Kidney (tissue), 14 donors: ENCODE data around the gene SHROOM2. TPM values are rescaled to one million over a fixed set of nuclear protein-coding genes. Genes with fewer than 3 reads are reported as not detected.
A peak's percentile ranks its signal among the peaks of the same experiment; 100 is the strongest.

Experiments used
- DNase-seq, 5 donors: peaks; one replicate each; pipeline ENCODE4 v3.0.0-alpha.2; 2013 to 2020
- FAIRE-seq: peaks from 2 replicates; lab custom pipeline; 2012; peaks lifted over from hg19 to GRCh38; lab: Jason Lieb, UNC
- H3K27ac ChIP-seq, 2 donors: one replicate each; pipeline ENCODE4 v1.7.0; 2013; ENCODE audit warnings: low read depth in 2 of 2, low read length in 2 of 2, inconsistent platforms in 1 of 2
- H3K27me3 ChIP-seq: one replicate; pipeline ENCODE4 v1.7.1; 2013; ENCODE audit warnings: low read length, inconsistent platforms; ENCODE audit not compliant: control insufficient read depth, insufficient read depth
- H3K36me3 ChIP-seq, 3 donors: one replicate each; pipeline versions ENCODE4 v1.7.0 to v1.7.1; 2013; ENCODE audit warnings: low read length in 3 of 3, control low read depth in 1 of 3, inconsistent platforms in 1 of 3; ENCODE audit not compliant: insufficient read depth in 3 of 3, control insufficient read depth in 2 of 3
- H3K4me1 ChIP-seq, 3 donors: one replicate each; pipeline versions ENCODE4 v1.7.0 to v1.7.1; 2013; ENCODE audit warnings: low read length in 3 of 3, inconsistent platforms in 1 of 3, low read depth in 1 of 3; ENCODE audit not compliant: control insufficient read depth in 2 of 3, insufficient read depth in 2 of 3
- H3K4me3 ChIP-seq, 3 donors: one replicate each; pipeline versions ENCODE4 v1.7.0 to v1.8.1; 2013; ENCODE audit warnings: low read length in 3 of 3, control low read depth in 1 of 3, inconsistent platforms in 1 of 3
- H3K9ac ChIP-seq, 3 donors: one replicate each; pipeline versions ENCODE4 v1.7.0 to v1.7.1; 2013; ENCODE audit warnings: low read length in 3 of 3, control low read depth in 1 of 3, inconsistent platforms in 1 of 3
- H3K9me3 ChIP-seq, 3 donors: one replicate each; pipeline versions ENCODE4 v1.7.0 to v1.7.1; 2013; ENCODE audit warnings: low read length in 3 of 3, control low read depth in 1 of 3, inconsistent platforms in 1 of 3; ENCODE audit not compliant: control insufficient read depth in 2 of 3, insufficient read depth in 1 of 3
- CTCF ChIP-seq: IDR thresholded peaks from 3 replicates; pipeline ENCODE4 v1.5.1; 2012; ENCODE audit warnings: mild to moderate bottlenecking, moderate library complexity, borderline replicate concordance; ENCODE audit not compliant: insufficient read depth; ENCODE audit errors: extremely low read depth
- intact Hi-C: fragments of 100-400 bp; cut with DNase I; formaldehyde crosslinking; loops from one replicate; pipeline ENCODE4 v1.11.1; 2022
- polyA plus RNA-seq: library from polyadenylated mRNA; stranded (reverse); fragments of 350-450 nt; fragmentation: Illumina TruSeq; extraction: RNeasy Lipid Tissue Mini Kit (QIAGEN cat#74804); gene quantifications from one replicate; pipeline ENCODE4 v1.2.3, GENCODE V29; 2014; ENCODE audit warnings: low read depth, low replicate concordance; ENCODE audit not compliant: insufficient read depth
- total RNA-seq: library from RNA; stranded (reverse); fragmentation: NEBNext Ultra II Directional; extraction: Animal tissue kit (Norgen Biotek cat#: 25700); gene quantifications from one replicate; pipeline ENCODE4 v1.2.1, GENCODE V29; 2021
- donor health status: control.
- donor health status: control.
- donor health status: control.
- donor health status: control.
- donor health status: control.
- donor health status: DM: yes; HTN: yes; CAD: no.
- donor health status: Normal renal cell carcinoma (clear cell type).

Gene SHROOM2
- total and polyA plus RNA-seq, 2 donors from 2014 or later: 3.5 to 11.8 TPM

- H3K9ac ChIP-seq: no peak overlapping the region
- no peak overlapping the region for H3K27ac ChIP-seq
- H3K4me1 ChIP-seq: no peaks in the 10 kb centered on the region
- H3K4me3 ChIP-seq: no peak overlapping the region
- no peak for DNase-seq
- H3K36me3 ChIP-seq: peaks cover 0 to 3% (median 0%) of the 10 kb centered on the region in 3 donors
- H3K9me3 ChIP-seq: no peaks in the 10 kb centered on the region
- intact Hi-C loops: no loop called here
- no peak for TF ChIP-seq CTCF
- no peak for FAIRE-seq
- H3K27me3 ChIP-seq: no peaks in the 10 kb centered on the region
These were observed 162.2 kb downstream of the SHROOM2 start for GRCh38 chrX:9948406-9948805.

- H3K27me3 ChIP-seq: no peaks in the 10 kb centered on the region
- no peak for TF ChIP-seq CTCF
- no peak overlapping the region for H3K27ac ChIP-seq
- H3K9ac ChIP-seq: no peak overlapping the region
- FAIRE-seq (no peak), DNase-seq (no peak)
- no peaks in the 10 kb centered on the region for H3K9me3 ChIP-seq
- H3K36me3 ChIP-seq: peaks cover 0 to 3% (median 0%) of the 10 kb centered on the region in 3 donors
- no peak overlapping the region for H3K4me3 ChIP-seq
- no peaks in the 10 kb centered on the region for H3K4me1 ChIP-seq
- intact Hi-C loops: no loop called here
These were observed 166.1 kb downstream of the SHROOM2 start for GRCh38 chrX:9952300-9952699.

- FAIRE-seq (no peak), DNase-seq (no peak)
- intact Hi-C loops: no loop called here
- TF ChIP-seq CTCF: no peak
- H3K36me3 ChIP-seq: peaks cover 0 to 3% (median 0%) of the 10 kb centered on the region in 3 donors
- H3K9ac ChIP-seq: no peak overlapping the region
- H3K4me1 ChIP-seq: no peaks in the 10 kb centered on the region
- H3K9me3 ChIP-seq: no peaks in the 10 kb centered on the region
- no peak overlapping the region for H3K27ac ChIP-seq
- no peak overlapping the region for H3K4me3 ChIP-seq
- no peaks in the 10 kb centered on the region for H3K27me3 ChIP-seq
These were observed 167.2 kb downstream of the SHROOM2 start for GRCh38 chrX:9953396-9953795.

GRCh38 chrX:9955506-9955905, 169.3 kb downstream of the SHROOM2 start:
- Histone ChIP-seq H3K36me3 (no peaks in the 10 kb centered on the region), H3K4me3 (no peak overlapping the region), H3K4me1 (no peaks in the 10 kb centered on the region), H3K9ac (no peak overlapping the region), H3K9me3 (no peaks in the 10 kb centered on the region), H3K27ac (no peak overlapping the region), H3K27me3 (no peaks in the 10 kb centered on the region)
- no peak for TF ChIP-seq CTCF
- intact Hi-C loops: no loop called here
- peak in 2 of 5 donors; percentile 6 to 35 for DNase-seq
- FAIRE-seq: no peak
